GM23248 (cell line): ENCODE measurements around the gene POU2F1. TPM values are rescaled to one million over a fixed set of nuclear protein-coding genes. Genes with fewer than 3 reads are reported as not detected.

Experiments used
- DNase-seq: peaks from one replicate; pipeline ENCODE4 v3.0.0-alpha.2; 2015
- H2AFZ ChIP-seq: fragments of 200-600 bp; sonication (generic); 2 replicates; pipeline ENCODE4 v1.6.1; 2016; ENCODE audit warnings: antibody characterized with exemption
- H3F3A ChIP-seq: fragments of 200-600 bp; sonication (generic); 2 replicates; pipeline ENCODE4 v1.6.1; 2016; ENCODE audit warnings: mild to moderate bottlenecking, antibody characterized with exemption, mixed run types; ENCODE audit not compliant: insufficient read depth
- H3K27ac ChIP-seq: fragments of 200-600 bp; sonication (generic); 2 replicates; pipeline ENCODE4 v1.5.1; 2016; ENCODE audit warnings: mild to moderate bottlenecking
- H3K27me3 ChIP-seq: fragments of 200-600 bp; sonication (generic); replicated peaks from 2 replicates; pipeline ENCODE4 v1.6.1; 2016; ENCODE audit warnings: mild to moderate bottlenecking; ENCODE audit not compliant: insufficient read depth
- H3K36me3 ChIP-seq: fragments of 200-600 bp; sonication (generic); 2 replicates; pipeline ENCODE4 v1.6.1; 2016; ENCODE audit warnings: low read depth, mild to moderate bottlenecking
- H3K4me1 ChIP-seq: fragments of 200-600 bp; sonication (generic); 2 replicates; pipeline ENCODE4 v1.6.1; 2016; ENCODE audit warnings: mild to moderate bottlenecking; ENCODE audit not compliant: insufficient read depth
- H3K4me2 ChIP-seq: fragments of 200-600 bp; sonication (generic); one replicate; pipeline ENCODE4 v1.6.1; 2016; ENCODE audit warnings: mild to moderate bottlenecking; ENCODE audit not compliant: unreplicated experiment
- H3K4me3 ChIP-seq: fragments of 200-600 bp; sonication (generic); 2 replicates; pipeline ENCODE4 v1.5.1; 2016; ENCODE audit warnings: mild to moderate bottlenecking
- H3K79me2 ChIP-seq: fragments of 200-600 bp; sonication (generic); 2 replicates; pipeline ENCODE4 v1.6.1; 2016; ENCODE audit warnings: mild to moderate bottlenecking; ENCODE audit not compliant: insufficient read depth
- H3K9ac ChIP-seq: fragments of 200-600 bp; sonication (generic); 2 replicates; pipeline ENCODE4 v1.6.1; 2016; ENCODE audit warnings: mild to moderate bottlenecking
- H3K9me2 ChIP-seq: fragments of 200-600 bp; sonication (generic); 2 replicates; pipeline ENCODE4 v1.6.1; 2016; ENCODE audit warnings: mixed run types, mild to moderate bottlenecking, moderate library complexity; ENCODE audit not compliant: insufficient read depth
- H3K9me3 ChIP-seq: fragments of 200-600 bp; sonication (generic); one replicate; pipeline ENCODE4 v1.6.1; 2017; ENCODE audit warnings: low read depth
- H4K20me1 ChIP-seq: fragments of 200-600 bp; sonication (generic); 2 replicates; pipeline ENCODE4 v1.6.0; 2016; ENCODE audit not compliant: insufficient read depth
- EZH2 ChIP-seq: fragments of 200-600 bp; sonication (generic); IDR thresholded peaks from 2 replicates; pipeline ENCODE4 v1.6.1; 2018; ENCODE audit warnings: antibody characterized with exemption, mild to moderate bottlenecking; ENCODE audit not compliant: insufficient read depth, poor library complexity, severe bottlenecking
- EZH2phosphoT487 ChIP-seq: fragments of 200-600 bp; sonication (generic); IDR thresholded peaks from 2 replicates; pipeline ENCODE4 v1.6.1; 2018; ENCODE audit warnings: antibody characterized with exemption, moderate library complexity, mild to moderate bottlenecking, low read depth; ENCODE audit not compliant: insufficient read depth
- WGBS, 2 experiments: methylation state at CpG; one replicate each; pipeline ENCODE4 v1.1.6; 2015 to 2017; ENCODE audit warnings: low lambda C conversion rate in 2 of 2, low coverage in 1 of 2; ENCODE audit errors: missing lambda C conversion rate in 2 of 2; 5-methylcytosine and 5-hydroxymethylcytosine counted together
- in situ Hi-C: fragments of 300-500 bp; cut with MboI; formaldehyde crosslinking; loops from 2 replicates; pipeline ENCODE4 v1.15.0; 2020
- polyA plus RNA-seq: library from polyadenylated mRNA; unstranded; fragments of >200 nt; fragmentation: Nextera tagmentation; extraction: Ambion mirVana; gene quantifications from 2 replicates; pipeline ENCODE4 v1.2.1, GENCODE V29; 2016
- total RNA-seq: library from RNA; depleted of rRNA; stranded (reverse); fragments of >200 nt; shearing (Covaris generic); gene quantifications from 2 replicates; pipeline ENCODE4 v1.2.3, GENCODE V29; 2014

POU2F1 gene
- total and polyA plus RNA-seq, 2 experiments from 2014 or later: 3.4 to 3.7 TPM

- no peaks in the 10 kb centered on the region for H4K20me1 ChIP-seq
Observed at GRCh38 chr1:167270349-167271092, 49.8 kb downstream of the POU2F1 start.

GRCh38 chr1:167272369-167272957, 51.8 kb downstream of the POU2F1 start:
- H3K36me3 ChIP-seq: no peaks in the 10 kb centered on the region
- no peak overlapping the region for H3K27ac ChIP-seq
- no peak for TF ChIP-seq EZH2phosphoT487
- TF ChIP-seq EZH2: no peak
- no peaks in the 10 kb centered on the region for H3K9me2 ChIP-seq
- no peak overlapping the region for H3K4me2 ChIP-seq
- no peak for DNase-seq
- no peaks in the 10 kb centered on the region for H4K20me1 ChIP-seq
- WGBS, 2 experiments: 70 to 82% methylated on average over 3 of the region's 3 CpGs
- no peak overlapping the region for H3K9ac ChIP-seq
- H3K27me3 ChIP-seq: no peaks in the 10 kb centered on the region
- H3K4me3 ChIP-seq: no peak overlapping the region
- peaks cover 46% of the 10 kb centered on the region for H3K79me2 ChIP-seq
- no peak overlapping the region for H2AFZ ChIP-seq
- in situ Hi-C loops: loop anchor here (25.0 kb wide), 1 partner anchor 265 kb away; no protein-coding TSS in a partner anchor
- no peaks in the 10 kb centered on the region for H3K9me3 ChIP-seq
- H3K4me1 ChIP-seq: no peaks in the 10 kb centered on the region
- H3F3A ChIP-seq: no peaks in the 10 kb centered on the region

More at GRCh38 chr1:167270349-167271092, 49.8 kb downstream of the POU2F1 start:
- TF ChIP-seq EZH2 (no peak), EZH2phosphoT487 (no peak)
- no peak overlapping the region for H3K9ac ChIP-seq
- 94 to 98% methylated on average over 1 of the region's 1 CpG for WGBS, 2 experiments
- H3K4me1 ChIP-seq: no peaks in the 10 kb centered on the region
- H2AFZ ChIP-seq: no peak overlapping the region
- no peaks in the 10 kb centered on the region for H3K27me3 ChIP-seq
- in situ Hi-C loops: loop anchor here (25.0 kb wide), 1 partner anchor 267 kb away; no protein-coding TSS in a partner anchor
- H3K4me3 ChIP-seq: no peak overlapping the region
- no peaks in the 10 kb centered on the region for H3K9me3 ChIP-seq
- no peak overlapping the region for H3K27ac ChIP-seq
- DNase-seq: no peak
- no peaks in the 10 kb centered on the region for H3K9me2 ChIP-seq
- H3K79me2 ChIP-seq: peaks cover 61% of the 10 kb centered on the region
- H3K36me3 ChIP-seq: no peaks in the 10 kb centered on the region
- 0 out of 2 replicates have a peak, but pooled peaks cover 4% of the 10 kb centered on the region for H3F3A ChIP-seq
- no peak overlapping the region for H3K4me2 ChIP-seq

- Histone ChIP-seq H3K4me3 (no peak overlapping the region), H3K27me3 (no peaks in the 10 kb centered on the region), H4K20me1 (0 out of 2 replicates have a peak, but pooled peaks cover 3% of the 10 kb centered on the region), H3K4me1 (no peaks in the 10 kb centered on the region), H3F3A (no peaks in the 10 kb centered on the region), H3K27ac (no peak overlapping the region), H3K36me3 (no peaks in the 10 kb centered on the region), H3K79me2 (peaks cover 50% of the 10 kb centered on the region), H3K4me2 (no peak overlapping the region), H3K9me3 (no peaks in the 10 kb centered on the region), H3K9ac (no peak overlapping the region), H3K9me2 (no peaks in the 10 kb centered on the region), H2AFZ (no peak overlapping the region)
- WGBS, 2 experiments: 75 to 81% methylated on average over 11 to 12 of the region's 12 CpGs
- in situ Hi-C loops: loop anchor here (25.0 kb wide), 1 partner anchor 264 kb away; no protein-coding TSS in a partner anchor
- no peak for TF ChIP-seq EZH2
- no peak for TF ChIP-seq EZH2phosphoT487
- DNase-seq: peak; percentile 8
Observed at GRCh38 chr1:167273027-167273800, 52.5 kb downstream of the POU2F1 start.

GRCh38 chr1:167274061-167274460, 53.4 kb downstream of the POU2F1 start:
- Histone ChIP-seq H3K9me3 (no peaks in the 10 kb centered on the region), H3K9me2 (no peaks in the 10 kb centered on the region), H4K20me1 (0 out of 2 replicates have a peak, but pooled peaks cover 3% of the 10 kb centered on the region), H3K4me2 (no peak overlapping the region), H3K4me3 (no peak overlapping the region), H3K27me3 (no peaks in the 10 kb centered on the region), H3K9ac (no peak overlapping the region), H3K4me1 (no peaks in the 10 kb centered on the region), H3F3A (no peaks in the 10 kb centered on the region), H3K79me2 (peaks cover 49% of the 10 kb centered on the region), H2AFZ (no peak overlapping the region), H3K36me3 (no peaks in the 10 kb centered on the region), H3K27ac (no peak overlapping the region)
- whole genome bisulfite sequencing, 2 experiments: 95 to 100% methylated on average over 1 of the region's 1 CpG
- DNase-seq: no peak
- TF ChIP-seq EZH2phosphoT487 (no peak), EZH2 (no peak)
- in situ Hi-C loops: loop anchor here (25.0 kb wide), 1 partner anchor 263 kb away; no protein-coding TSS in a partner anchor
